Testis (tissue), 2 donors: ENCODE results near the gene SDHB.

ENCODE experiments used
- CTCF ChIP-seq, 3 experiments: fragments of 450-650 bp in 2 of 3; fragments of 200-600 bp in 1 of 3; sonication (generic) in 1 of 3; IDR thresholded peaks; one replicate each; pipeline ENCODE4 v1.5.1; 2016 to 2019; ENCODE audit warnings: antibody characterized with exemption in 3 of 3, mild to moderate bottlenecking in 2 of 3, moderate library complexity in 1 of 3
- POLR2A ChIP-seq: fragments of 450-650 bp; IDR thresholded peaks from one replicate; pipeline ENCODE4 v1.6.1; 2017; ENCODE audit warnings: antibody characterized with exemption, mild to moderate bottlenecking, moderate library complexity

GRCh38 chr1:17102232-17102631, 48.4 kb upstream of the SDHB start:
- TF ChIP-seq CTCF (IDR thresholded peaks at IDR 0.05) = no peak
- TF ChIP-seq POLR2A = no peak
